CD8-positive, alpha-beta memory T cell (primary cell): ENCODE measurements around the gene OR5T3. TPM values are rescaled to one million over a fixed set of nuclear protein-coding genes. Genes with fewer than 3 reads are reported as not detected.

Source experiments
- CTCF ChIA-PET: fragments of 350-600 bp; sonication (Branson Sonifier 250); formaldehyde crosslinking; loops from one replicate; lab custom pipeline; 2021; ENCODE audit warnings: antibody characterized with exemption; lab: Charles Lee
- POLR2A ChIA-PET: fragments of 350-600 bp; sonication (Branson Sonifier 250); formaldehyde crosslinking; loops from one replicate; lab custom pipeline; 2021; ENCODE audit warnings: antibody characterized with exemption; lab: Charles Lee
- DNase-seq, 5 donors: peaks; one replicate each; pipeline versions ENCODE4 v3.0.0 to v3.0.0-alpha.2; 2020 to 2022; ENCODE audit warnings: mixed read lengths in 1 of 5
- H3K27ac ChIP-seq: one replicate; pipeline ENCODE4 v1.7.0; 2013; ENCODE audit warnings: low read depth, mild to moderate bottlenecking, low read length, moderate library complexity
- H3K27me3 ChIP-seq: 2 replicates; pipeline ENCODE4 v1.7.0; 2013; ENCODE audit warnings: low read length, mild to moderate bottlenecking; ENCODE audit not compliant: insufficient read depth, poor library complexity, severe bottlenecking
- H3K36me3 ChIP-seq: 2 replicates; pipeline ENCODE4 v1.7.0; 2013; ENCODE audit warnings: mild to moderate bottlenecking, low read length, moderate library complexity; ENCODE audit not compliant: insufficient read depth
- H3K4me1 ChIP-seq: 2 replicates; pipeline ENCODE4 v1.7.0; 2013; ENCODE audit warnings: mild to moderate bottlenecking, low read length, moderate library complexity; ENCODE audit not compliant: insufficient read depth
- H3K4me3 ChIP-seq: 2 replicates; pipeline ENCODE4 v1.7.0; 2013; ENCODE audit warnings: mild to moderate bottlenecking, low read length
- H3K9me3 ChIP-seq: 2 replicates; pipeline ENCODE4 v1.7.0; 2013; ENCODE audit warnings: mild to moderate bottlenecking, low read length
- H3K27ac Mint-ChIP-seq, 8 donors: one replicate each; pipeline ENCODE4 v1.8.0; 2020 to 2021; ENCODE audit warnings: mixed read lengths in 8 of 8, mild to moderate bottlenecking in 6 of 8, inconsistent platforms in 3 of 8, moderate library complexity in 3 of 8
- H3K27me3 Mint-ChIP-seq, 2 donors: one replicate each; pipeline ENCODE4 v1.8.0; 2020 to 2021; ENCODE audit warnings: mixed read lengths in 2 of 2, mild to moderate bottlenecking in 1 of 2, moderate library complexity in 1 of 2
- H3K36me3 Mint-ChIP-seq, 3 donors: one replicate each; pipeline ENCODE4 v1.8.0; 2020 to 2021; ENCODE audit warnings: mixed read lengths in 3 of 3, inconsistent platforms in 1 of 3, mild to moderate bottlenecking in 1 of 3
- H3K4me1 Mint-ChIP-seq, 3 donors: one replicate each; pipeline ENCODE4 v1.8.0; 2020 to 2021; ENCODE audit warnings: mixed read lengths in 3 of 3, inconsistent platforms in 1 of 3, mild to moderate bottlenecking in 1 of 3
- H3K4me3 Mint-ChIP-seq, 7 donors: one replicate each; pipeline ENCODE4 v1.8.0; 2020 to 2021; ENCODE audit warnings: mixed read lengths in 7 of 7, mild to moderate bottlenecking in 6 of 7, moderate library complexity in 4 of 7, inconsistent platforms in 2 of 7
- H3K9me3 Mint-ChIP-seq, 5 donors: one replicate each; pipeline ENCODE4 v1.8.0; 2020 to 2022; ENCODE audit warnings: mixed read lengths in 5 of 5, mild to moderate bottlenecking in 3 of 5, moderate library complexity in 2 of 5, inconsistent platforms in 1 of 5
- polyA plus RNA-seq: library from polyadenylated mRNA; unstranded; fragments of 300-500 nt; fragmentation: Illumina TruSeq; gene quantifications from one replicate; pipeline ENCODE4 v1.2.3, GENCODE V29; 2021
- total RNA-seq, 2 experiments: library from RNA; stranded (reverse); gene quantifications; one replicate each; pipeline ENCODE4 v1.2.3, GENCODE V29; 2021

Gene OR5T3
- total and polyA plus RNA-seq, 3 experiments from 2014 or later = not detected

- Mint-ChIP-seq H3K4me1 (no peaks in the 10 kb centered on the region), H3K36me3 (no peaks in the 10 kb centered on the region), H3K27ac (no peak overlapping the region), H3K4me3 (no peak overlapping the region), H3K9me3 (peaks cover 0 to 24% (median 6%) of the 10 kb centered on the region in 5 donors), H3K27me3 (no peaks in the 10 kb centered on the region)
- H3K27me3 ChIP-seq = no peaks in the 10 kb centered on the region
- DNase-seq = no peak
- POLR2A ChIA-PET = no interaction called here
- CTCF ChIA-PET = no interaction called here
- no peak overlapping the region for H3K4me3 ChIP-seq
- no peaks in the 10 kb centered on the region for H3K36me3 ChIP-seq
- H3K27ac ChIP-seq = no peak overlapping the region
- H3K9me3 ChIP-seq = no peaks in the 10 kb centered on the region
- H3K4me1 ChIP-seq = no peaks in the 10 kb centered on the region
Observed at GRCh38 chr11:56296898-56297297, 44.8 kb downstream of the OR5T3 start.

Other genes starting within 250 kb of the OR5T3 start
- not detected for gene OR5AS1, start 224.6 kb upstream of the OR5T3 start, total RNA-seq
- gene OR5AS1, start 224.6 kb upstream of the OR5T3 start, polyA plus RNA-seq = not detected
- gene OR8I2, start 158.9 kb upstream of the OR5T3 start, total RNA-seq = not detected
- gene OR8I2, start 158.9 kb upstream of the OR5T3 start, polyA plus RNA-seq = not detected
- gene OR8H2, start 148.6 kb upstream of the OR5T3 start, total RNA-seq = not detected
- gene OR8H2, start 148.6 kb upstream of the OR5T3 start, polyA plus RNA-seq = not detected
- gene OR8H3, start 129.9 kb upstream of the OR5T3 start, total RNA-seq = not detected
- gene OR8H3, start 129.9 kb upstream of the OR5T3 start, polyA plus RNA-seq = not detected
- not detected for gene OR8J3, start 112.1 kb upstream of the OR5T3 start, total RNA-seq
- gene OR8J3, start 112.1 kb upstream of the OR5T3 start, polyA plus RNA-seq = not detected
- gene OR8K5, start 91.9 kb upstream of the OR5T3 start, total RNA-seq = not detected
- not detected for gene OR8K5, start 91.9 kb upstream of the OR5T3 start, polyA plus RNA-seq
- gene OR5J2, start 75.6 kb upstream of the OR5T3 start, total RNA-seq = not detected
- not detected for gene OR5J2, start 75.6 kb upstream of the OR5T3 start, polyA plus RNA-seq
- not detected for gene OR5T2, start 18.0 kb upstream of the OR5T3 start, total RNA-seq
- gene OR5T2, start 18.0 kb upstream of the OR5T3 start, polyA plus RNA-seq = not detected
- not detected for gene OR5T1, start 21.9 kb downstream of the OR5T3 start, total RNA-seq
- gene OR5T1, start 21.9 kb downstream of the OR5T3 start, polyA plus RNA-seq = not detected
- not detected for gene OR8H1, start 40.0 kb downstream of the OR5T3 start, total RNA-seq
- gene OR8H1, start 40.0 kb downstream of the OR5T3 start, polyA plus RNA-seq = not detected
- not detected for gene OR8K3, start 62.9 kb downstream of the OR5T3 start, total RNA-seq
- not detected for gene OR8K3, start 62.9 kb downstream of the OR5T3 start, polyA plus RNA-seq
- gene OR8K1, start 93.8 kb downstream of the OR5T3 start, total RNA-seq = not detected
- not detected for gene OR8K1, start 93.8 kb downstream of the OR5T3 start, polyA plus RNA-seq
- gene OR8J1, start 102.0 kb downstream of the OR5T3 start, total RNA-seq = not detected
- gene OR8J1, start 102.0 kb downstream of the OR5T3 start, polyA plus RNA-seq = not detected
- gene OR8U1, start 123.4 kb downstream of the OR5T3 start, total RNA-seq = not detected
- not detected for gene OR8U1, start 123.4 kb downstream of the OR5T3 start, polyA plus RNA-seq
- not detected for gene OR5AL1, start 160.4 kb downstream of the OR5T3 start, total RNA-seq
- gene OR5AL1, start 160.4 kb downstream of the OR5T3 start, polyA plus RNA-seq = not detected
- gene OR5M3, start 221.1 kb downstream of the OR5T3 start, total RNA-seq = not detected
- gene OR5M3, start 221.1 kb downstream of the OR5T3 start, polyA plus RNA-seq = not detected
- not detected for gene OR5M8, start 239.1 kb downstream of the OR5T3 start, total RNA-seq
- not detected for gene OR5M8, start 239.1 kb downstream of the OR5T3 start, polyA plus RNA-seq